HG02943 (cell line): Measurements from ENCODE around the gene PTGER3.

Experiments
- ATAC-seq: cut with Tn5 transposase; IDR thresholded peaks from one replicate; pipeline ENCODE4 v1.9.1; 2021; ENCODE audit warnings: mild to moderate bottlenecking, low read depth, moderate library complexity; ENCODE audit not compliant: unreplicated experiment

PTGER3 gene

DNA sequence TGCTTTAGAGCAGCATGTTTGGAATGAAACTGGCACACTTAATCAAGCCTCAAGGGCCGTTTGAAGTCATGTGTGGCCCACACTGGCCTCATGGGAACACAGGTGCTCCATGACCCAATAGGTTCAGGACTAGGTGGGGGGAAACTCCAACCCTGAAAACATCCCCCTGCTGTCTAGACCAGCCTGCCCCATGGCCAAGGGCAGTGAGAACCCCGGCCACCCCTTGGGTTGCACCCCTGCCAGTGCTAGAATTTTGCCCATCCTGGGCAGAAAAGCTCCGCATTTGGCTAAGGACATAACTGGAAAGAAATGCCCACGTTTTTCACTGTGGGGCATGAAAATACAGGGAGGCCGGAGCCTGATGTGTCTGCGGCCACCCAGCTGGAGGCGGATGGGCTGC is 6.1 kb upstream of the PTGER3 start:
- no peak for ATAC-seq

DNA sequence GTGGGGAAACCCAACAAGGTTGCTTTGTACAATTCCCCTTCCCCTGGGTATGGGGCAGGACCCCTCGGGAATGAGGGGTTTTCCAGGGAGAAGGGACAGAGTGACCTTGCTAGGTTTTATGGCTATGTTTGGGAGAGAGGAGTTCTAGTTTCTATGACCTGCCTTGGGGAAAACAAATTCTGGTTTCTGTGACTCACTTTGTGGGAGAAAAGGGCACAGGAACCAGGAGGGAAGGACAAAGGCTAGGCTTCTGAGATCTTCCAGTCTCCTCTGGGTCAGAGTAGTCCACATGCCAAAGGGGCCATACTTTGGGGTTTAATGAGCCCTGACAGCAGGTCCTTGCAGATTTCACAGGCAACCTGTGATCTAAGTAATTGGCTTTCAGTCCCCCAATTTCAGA is 5.5 kb upstream of the PTGER3 start:
- no peak for ATAC-seq

DNA sequence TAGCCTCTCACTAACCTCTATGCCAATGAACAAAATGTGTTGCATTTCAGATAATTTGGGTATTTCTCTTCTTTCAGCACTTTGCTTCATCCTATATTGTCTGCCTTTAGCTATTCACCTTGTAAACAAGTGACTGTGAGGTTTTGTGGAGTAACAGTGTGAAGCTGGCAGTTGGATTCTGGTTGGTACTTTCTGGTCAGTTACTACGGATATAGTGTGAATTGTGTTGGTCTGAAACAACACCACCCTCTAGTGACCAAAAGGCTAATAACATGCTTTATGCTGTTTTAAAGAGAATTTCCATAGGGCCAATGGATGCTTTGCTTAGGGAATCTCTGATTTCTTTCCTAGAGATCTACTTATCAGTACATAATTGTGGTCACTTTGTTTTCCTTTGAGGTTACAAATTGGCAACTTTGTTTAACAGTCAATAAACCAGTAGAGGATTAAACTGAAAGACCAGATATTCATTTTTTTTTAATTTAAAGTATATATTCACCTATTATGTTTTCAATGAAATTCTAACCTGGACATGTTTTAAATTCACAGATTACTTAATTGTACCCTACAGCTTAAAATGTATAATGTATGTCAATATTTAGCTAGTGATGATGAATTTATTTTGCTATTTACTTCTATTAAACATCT is 2.5 kb upstream of the PTGER3 start:
- peak; percentile 61 for ATAC-seq

DNA sequence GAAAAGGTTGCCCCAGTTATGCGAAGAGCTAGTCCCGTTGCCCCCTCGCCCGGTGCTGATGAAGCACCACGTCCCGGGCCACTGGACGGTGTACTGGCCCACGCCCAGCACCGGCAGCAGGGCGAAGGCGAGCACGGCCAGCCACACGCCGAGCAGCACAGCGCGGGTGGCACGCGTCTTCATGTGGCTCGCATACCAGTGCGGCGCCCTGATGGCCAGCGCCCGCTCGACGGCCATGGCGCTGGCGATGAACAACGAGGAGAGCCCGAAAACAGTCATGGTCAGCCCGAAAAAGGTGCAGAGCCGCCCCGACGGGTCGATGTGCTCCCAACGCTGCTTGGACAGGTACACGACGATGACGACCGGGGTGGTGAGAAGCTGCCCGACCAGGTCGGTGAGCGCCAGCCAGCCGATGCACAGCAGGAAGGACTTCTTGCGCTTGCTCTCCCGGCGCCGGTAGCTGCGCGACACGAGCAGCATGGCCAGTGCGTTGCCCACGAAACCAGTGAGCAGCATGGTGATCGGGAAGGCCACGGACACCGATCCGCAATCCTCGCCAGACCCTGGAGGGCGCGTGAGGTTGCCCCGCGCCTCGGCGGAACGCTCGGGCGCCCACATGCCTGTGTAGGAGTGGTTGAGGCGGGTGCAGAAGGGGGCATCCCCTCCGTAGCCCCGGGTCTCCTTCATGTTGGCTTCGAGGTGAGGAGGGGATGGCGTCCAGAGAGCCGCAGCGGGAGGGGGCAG is 553 bp downstream of the PTGER3 start:
- no peak for ATAC-seq

DNA sequence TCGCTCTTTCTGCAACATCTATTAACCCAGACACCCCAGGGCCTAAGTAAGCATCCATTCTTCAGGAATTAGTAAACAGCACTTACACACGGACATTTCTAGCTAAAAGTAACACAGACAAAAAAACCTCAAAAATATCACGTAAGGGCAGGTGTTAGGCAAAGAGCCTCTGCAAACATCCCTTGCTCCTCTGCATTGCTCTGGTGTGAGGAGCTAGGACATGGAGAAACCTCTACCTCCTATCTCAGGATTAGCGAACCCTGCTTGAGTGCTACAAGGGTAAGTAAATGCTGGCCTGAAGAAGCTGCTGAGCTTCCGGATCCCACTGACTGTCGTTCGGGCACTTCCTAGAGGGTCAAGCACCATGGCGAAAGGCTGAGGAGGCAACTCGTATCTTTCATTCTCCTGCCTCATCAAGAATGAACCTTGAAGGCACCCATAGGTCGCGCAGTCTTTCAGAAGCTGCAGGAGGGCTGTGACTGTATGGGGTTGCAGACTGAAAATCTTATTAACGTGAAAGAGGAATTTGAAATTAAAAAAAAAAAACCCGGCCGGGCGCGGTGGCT is 2.1 kb downstream of the PTGER3 start:
- ATAC-seq: no peak

DNA sequence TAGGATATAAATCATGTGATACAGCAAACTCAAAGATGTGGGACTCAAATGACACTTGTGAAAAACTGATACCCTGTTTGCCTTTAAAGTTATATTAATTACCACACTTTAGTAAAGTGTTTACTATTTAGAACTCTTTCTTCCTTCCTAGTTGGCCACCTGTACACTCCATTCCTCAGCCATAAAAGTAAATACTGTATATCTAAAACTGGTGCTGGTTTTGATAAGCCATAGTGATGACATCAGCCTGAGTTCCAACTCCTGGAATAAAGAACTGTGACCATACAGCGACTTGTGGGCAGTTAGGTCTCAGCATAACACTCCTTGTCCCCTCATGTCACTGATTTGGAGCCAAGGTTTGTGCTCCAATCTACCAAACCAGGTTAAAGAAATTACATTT is 2.8 kb downstream of the PTGER3 start:
- ATAC-seq: no peak

DNA sequence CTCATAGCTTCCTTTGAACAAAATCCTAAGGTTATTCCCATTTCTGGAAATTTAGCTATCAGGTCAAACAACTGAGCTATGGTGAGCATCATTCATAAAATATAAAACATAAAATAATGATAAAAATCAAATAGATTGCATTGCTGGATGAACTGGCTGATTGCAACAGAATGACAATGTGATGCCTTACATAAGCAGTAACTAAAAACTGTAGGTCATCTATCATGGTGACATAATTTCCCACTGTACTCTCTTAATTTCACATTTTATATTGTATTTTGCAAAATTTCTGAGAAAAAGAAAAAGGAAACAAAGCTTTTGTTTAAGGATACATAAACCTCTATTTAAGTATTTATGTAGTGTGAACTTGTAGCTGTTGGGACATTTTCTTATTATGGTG is 4.6 kb downstream of the PTGER3 start:
- ATAC-seq: no peak

DNA sequence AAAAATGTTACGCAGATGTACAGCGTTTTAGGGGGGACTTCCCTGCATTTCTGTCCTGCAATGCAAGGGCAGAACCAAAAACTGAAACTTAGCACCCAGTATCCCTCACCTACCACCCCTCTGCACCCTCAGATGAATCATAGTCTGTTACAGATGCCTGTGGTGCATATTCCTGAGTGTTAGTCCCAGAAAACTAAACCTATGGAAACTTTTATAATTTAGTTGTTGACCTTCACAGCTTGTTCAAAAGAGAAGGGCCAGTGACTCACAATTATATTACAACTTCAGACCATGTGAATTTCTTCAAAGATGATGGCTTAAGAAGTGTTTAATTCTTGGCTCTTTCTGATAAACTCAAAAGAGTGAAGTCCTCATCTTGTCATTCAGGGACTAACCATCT is 5.8 kb downstream of the PTGER3 start:
- ATAC-seq: no peak

DNA sequence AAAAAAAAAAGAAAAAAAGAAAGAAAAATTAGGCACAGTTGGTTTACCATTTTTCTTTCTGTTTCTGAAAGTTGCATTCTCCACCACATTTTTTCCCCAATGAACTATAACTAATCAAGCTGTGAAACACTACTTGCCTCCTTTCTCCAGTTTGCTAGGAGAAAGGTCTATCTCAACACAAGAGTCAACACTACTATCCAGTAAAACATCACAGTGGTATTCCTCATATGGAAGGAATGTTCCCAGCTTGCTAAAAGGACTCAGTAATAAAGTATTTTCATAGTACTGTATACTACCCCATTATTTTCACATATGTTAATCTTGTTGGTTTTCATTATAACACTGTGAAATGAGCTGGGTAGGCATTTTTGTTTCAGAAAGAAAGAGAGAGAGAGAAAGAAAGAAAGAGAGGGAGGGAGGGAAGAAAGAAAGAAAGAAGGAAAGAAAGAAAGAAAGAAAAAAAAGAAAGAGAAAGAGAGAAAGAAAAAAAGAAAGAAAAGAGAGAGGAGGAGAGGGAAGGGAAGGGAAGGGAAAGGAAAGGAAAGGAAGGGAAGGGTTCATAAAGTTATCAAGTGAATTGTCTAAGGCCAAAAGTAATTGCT is 7.9 kb downstream of the PTGER3 start:
- no peak for ATAC-seq

DNA sequence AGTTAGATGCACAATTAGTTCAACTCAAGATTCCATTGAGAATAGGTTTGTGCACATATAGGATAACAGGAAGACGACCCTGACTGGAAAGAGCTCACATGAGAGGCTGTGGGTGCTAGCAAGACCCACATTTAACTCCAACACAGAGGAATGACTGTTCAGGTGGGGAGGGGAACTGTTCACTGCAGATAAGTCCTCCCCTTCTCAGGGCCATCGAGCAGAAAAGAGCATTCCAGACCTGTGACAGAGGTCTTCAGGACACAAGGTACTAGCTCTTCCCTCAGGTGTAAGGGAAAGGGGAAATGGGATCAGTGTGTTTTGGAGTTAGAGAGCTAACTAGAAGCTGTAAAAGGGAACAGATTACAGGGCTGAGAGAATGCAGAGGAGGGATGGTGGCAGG is 8.7 kb downstream of the PTGER3 start:
- ATAC-seq: no peak

DNA sequence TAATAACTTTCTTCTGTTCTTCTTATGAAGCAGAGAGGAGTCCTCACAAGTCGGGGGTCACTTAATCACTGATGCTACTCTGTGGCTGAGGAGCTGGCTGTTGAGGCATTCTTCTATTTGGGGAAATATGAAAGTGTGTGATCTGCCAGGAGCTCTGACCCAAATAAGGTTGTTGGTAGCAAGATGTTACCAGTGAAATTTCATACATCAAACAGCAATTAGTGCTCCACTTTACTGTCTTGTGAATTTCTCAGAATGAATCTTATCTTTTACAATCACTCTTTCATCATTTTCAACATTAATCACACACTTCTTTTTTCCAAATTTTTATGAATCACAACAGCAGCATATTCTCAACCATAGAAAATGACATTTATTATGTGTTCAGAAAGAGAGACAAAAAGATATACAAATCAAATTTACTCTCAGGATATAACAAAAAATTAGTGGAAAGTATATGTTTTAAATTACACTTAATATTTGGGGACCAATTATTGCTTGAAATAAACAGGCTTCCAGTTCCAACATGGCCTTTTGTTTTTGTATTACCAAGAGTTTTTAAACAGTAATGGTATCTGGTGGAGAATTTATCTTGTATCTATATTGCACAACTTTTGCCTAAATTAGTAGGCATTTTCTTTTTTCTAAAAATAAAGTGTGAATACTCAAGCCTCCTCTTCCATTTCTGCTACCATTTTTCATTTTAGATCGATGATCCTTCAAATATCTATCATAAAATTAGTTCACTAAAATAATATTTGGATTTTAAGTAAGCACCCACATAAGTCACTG is 9.6 kb downstream of the PTGER3 start:
- no peak for ATAC-seq

DNA sequence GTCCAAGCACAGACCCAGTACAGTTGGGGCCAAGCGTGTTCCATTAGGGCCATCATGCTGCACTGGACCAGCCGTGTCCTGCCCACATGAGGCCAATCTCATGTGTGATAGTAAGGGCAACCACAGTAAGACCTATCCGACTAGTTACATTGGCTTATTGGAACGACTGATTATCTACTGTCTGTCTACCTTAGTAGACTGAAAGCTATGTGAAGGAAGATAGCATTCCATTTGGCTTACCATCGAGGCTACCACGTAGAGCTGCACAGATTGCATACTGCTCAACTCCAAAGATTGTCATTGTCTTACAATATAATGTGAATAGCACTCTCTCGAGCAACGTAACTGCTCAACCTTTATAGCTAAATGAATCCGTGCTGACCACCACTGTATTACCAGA is 10.6 kb downstream of the PTGER3 start:
- ATAC-seq: no peak

DNA sequence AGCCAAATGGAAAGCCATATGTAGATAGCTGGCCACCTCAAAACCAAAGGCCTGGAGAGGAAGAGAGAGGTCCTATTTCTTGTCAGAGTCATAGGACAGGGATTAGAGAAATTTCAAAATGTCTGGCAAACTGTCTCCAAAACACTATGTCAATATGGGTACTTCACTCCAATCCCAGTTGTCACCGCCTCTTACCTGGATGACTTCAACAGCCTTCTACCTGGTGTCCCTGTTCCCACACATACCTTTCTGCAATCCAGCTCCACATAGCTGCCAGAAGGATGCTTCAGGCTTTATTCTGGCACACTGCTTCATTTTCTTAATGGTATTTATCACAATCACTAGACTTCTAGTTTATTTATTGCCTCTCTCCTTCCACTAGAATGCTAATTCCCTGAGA is 14.5 kb downstream of the PTGER3 start:
- no peak for ATAC-seq

DNA sequence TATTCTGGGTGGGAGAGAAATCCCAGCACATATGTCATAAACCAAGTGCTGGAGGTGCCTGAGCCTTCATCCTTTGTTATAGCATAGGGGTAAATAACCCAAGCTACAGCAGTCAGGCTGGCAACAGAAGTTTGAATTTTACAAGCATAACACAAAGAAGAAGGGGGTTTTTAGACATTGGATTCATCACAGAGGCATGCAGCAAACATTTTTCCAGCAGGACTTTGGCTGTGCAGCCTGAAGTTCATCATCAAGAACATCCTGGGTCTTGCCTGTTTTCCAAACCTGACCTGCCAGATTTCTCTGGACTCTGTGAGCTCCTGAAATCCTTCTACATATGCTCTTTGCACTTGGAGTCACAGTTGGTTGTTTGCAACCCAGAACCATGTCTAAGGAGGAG is 16.2 kb downstream of the PTGER3 start:
- ATAC-seq: no peak

DNA sequence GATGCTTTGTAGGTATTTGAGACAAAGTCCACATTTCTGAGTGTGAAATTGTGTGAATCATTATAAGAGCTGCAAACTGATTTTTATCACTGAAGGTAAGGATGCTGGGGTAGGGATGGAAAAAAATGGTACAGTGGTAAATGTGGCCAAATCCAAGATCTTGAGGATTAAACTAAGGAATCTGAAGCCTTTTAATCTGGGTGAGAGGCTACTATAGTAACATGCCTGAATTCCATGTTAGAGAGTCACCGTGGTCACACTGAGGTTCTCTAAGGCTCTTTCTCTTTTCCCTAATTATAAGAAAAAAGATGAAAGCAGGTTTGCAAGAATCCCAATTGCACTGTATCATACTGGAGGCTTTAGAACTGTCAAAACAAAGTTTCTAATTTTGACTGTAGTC is 17.6 kb downstream of the PTGER3 start:
- no peak for ATAC-seq

DNA sequence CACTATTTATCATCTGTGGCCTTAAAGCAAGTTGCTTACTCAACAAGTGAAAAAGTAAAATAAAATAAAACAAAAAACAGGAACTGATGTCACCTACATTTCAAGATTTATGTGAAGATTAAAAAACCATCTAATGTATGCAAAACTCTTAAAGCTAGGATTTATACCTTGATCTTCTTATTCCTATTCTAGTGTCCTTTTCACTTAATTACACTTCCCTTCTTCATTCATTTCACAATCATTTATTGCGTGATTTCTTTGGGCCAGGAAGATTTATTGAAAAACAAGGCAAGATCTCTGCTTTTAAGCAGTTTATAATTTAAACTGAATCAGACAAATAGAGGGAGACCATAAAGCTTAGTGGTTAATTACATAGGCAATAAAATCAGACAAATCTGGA is 18.6 kb downstream of the PTGER3 start:
- no peak for ATAC-seq

DNA sequence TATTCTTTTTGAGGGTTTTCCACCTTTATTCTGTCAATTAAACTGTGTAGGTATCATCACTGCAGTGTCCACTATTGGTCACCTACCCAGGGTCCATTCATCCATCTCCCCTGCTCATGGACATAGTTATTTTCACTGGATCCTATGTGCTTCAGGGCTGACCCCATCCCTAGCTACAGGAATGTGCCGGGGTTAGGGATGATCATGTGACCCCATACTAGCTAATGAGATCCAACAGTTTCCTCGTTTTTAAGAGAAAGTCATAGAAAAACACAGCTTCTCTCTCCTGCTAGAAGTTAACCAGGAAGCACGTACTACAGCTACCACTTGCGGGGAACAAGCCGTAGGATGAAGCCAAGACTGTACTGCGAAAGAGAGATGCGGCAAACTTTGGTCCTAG is 19.6 kb downstream of the PTGER3 start:
- no peak for ATAC-seq

DNA sequence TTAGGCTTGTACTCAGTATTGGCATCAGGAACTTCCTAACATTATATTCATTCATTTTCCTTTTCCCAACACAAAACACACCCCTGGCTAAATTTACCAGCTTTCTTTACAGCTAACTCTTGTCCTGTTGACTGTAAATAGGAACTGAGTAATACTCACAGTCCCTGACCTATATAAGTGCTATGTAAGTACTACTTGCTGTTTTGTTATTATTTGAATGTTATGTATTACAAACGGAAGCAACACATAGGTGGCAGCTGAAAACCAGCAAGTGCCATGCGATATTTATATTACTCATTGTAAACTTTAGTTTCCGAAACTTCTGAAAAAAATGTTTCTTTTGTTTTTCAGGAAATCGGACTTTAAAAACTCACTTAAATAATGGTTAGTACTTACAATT is 21.5 kb downstream of the PTGER3 start:
- no peak for ATAC-seq

DNA sequence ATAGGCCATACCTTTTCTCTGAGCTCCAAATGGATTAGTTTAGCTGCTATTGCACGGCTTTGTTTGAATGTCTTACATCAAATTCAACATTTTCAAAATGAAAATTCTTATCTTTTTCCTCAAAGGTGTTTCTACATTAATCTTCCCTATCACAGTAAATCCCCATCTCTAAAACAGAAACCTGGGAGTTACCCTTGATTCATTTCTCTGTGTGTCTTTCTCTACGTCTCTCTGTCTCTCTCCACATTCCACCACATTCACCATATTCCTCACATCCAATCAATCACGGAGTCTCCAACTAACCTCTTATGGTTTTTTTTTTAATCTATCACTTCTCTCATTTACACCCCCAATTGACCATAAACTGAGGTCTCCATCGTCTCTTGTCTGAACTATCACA is 24.1 kb downstream of the PTGER3 start:
- ATAC-seq: no peak

DNA sequence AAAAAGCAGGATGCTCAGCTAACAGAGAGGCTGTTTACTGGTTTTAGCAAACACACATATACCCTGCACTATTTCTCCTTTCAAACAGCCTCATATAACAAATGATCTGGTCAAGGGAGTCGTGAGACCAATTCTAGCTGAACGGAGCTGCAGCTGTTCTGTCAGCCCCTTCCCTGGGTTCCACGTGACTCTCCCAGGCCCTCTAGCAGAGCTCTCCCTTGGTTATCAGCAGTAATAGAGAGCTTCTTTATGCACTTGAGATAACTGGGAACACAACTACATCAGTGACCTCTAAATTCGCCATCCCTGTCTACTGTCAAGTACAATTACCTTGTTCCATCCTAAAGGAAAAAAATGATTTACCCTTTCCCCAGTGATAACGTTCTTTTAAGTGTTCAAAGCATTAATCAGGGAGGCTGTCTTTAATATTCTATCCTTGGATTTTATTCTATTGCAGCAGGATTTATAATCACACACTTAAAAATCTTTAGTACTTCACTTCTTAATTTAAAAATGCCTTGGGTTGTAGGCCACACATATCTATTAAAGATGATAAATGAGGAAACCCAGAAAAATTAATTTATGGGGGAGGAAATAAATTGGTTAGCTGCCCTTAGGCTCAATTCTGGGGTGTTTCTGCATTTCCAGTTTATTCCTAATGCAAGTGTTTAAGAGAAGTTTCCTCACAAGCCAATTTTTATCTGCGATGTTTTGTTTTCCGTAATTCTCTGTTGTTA is 28.2 kb downstream of the PTGER3 start:
- no peak for ATAC-seq
